ENCODE results near the gene OPCML. TPM values are rescaled to one million over a fixed set of nuclear protein-coding genes. Genes with fewer than 3 reads are reported as not detected.

OPCML gene
- total RNA-seq, 2 donors from 2014 or later, result not detected

DNA sequence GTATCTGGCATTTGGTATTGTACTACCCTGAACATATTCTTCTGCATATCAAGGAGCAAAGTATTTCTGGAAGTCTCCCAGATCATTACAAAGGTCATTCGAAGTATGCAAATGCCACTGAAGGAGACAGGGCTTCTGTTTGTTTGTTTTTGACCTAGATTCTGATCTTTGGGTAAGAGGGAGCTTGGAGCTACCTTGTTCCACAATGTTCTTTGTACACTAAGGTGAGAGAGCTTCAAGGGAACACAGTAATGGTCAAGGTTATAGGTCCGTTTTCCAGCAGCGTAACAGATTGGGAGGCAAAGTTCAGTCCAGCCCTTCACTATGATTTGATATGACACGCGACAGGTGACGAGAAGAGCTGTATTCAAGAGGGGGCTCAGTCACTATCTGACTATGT, 10.0 kb downstream of the OPCML start:
- no peak for ATAC-seq (replicated peaks)
- Mint-ChIP-seq H3K27me3 (no peaks in the 10 kb centered on the region), H3K4me1 (no peaks in the 10 kb centered on the region), H3K4me3 (no peak overlapping the region), H3K27ac (no peak overlapping the region), H3K36me3 (ENCODE audit: low read depth) (no peaks in the 10 kb centered on the region), H3K9me3 (no peaks in the 10 kb centered on the region)

DNA sequence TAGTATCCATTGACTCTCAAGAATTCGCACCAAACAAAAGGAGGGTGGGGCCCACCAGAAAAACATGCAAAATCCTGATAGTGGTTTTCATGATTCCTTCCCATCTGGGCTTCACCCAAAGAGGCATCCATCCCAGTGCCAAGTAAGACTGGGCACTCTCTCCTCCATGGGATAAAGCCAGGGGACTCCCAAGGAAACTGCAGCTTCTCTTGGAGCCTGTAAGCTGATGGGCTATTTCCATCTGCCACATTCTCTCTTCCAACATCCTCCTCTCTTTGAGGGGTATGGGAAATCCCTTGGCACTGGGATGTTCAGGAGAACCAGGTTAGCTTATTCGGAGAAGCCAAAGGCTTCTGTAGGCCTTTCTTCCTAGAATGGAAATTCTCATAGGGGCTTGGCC, 10.8 kb downstream of the OPCML start:
- Mint-ChIP-seq H3K36me3 (ENCODE audit: low read depth) (no peaks in the 10 kb centered on the region), H3K9me3 (no peaks in the 10 kb centered on the region), H3K4me1 (no peaks in the 10 kb centered on the region), H3K27me3 (no peaks in the 10 kb centered on the region), H3K27ac (no peak overlapping the region), H3K4me3 (no peak overlapping the region)
- ATAC-seq (replicated peaks), result no peak

DNA sequence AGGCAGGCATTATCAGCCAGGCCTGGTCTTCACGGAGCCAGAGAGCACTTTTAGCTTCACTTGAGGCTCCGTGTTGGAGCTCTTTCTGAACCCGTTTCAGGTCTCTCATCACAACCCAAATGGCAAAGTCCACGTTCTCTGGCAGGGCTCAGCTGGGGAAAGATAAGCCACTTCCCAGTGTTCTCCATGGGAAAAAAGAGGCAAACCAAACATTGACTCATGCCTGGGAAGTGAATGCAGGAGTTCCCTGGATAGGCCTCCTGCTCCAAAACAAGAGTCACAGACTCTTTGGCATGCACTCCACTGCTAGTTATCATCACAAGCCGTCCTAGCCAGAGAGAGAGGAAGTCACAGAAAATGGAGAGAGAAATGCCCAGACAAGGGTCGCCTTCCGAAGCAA, 11.6 kb downstream of the OPCML start:
- H3K4me3 Mint-ChIP-seq, result no peak overlapping the region
- ATAC-seq (replicated peaks), result no peak
- no peak overlapping the region for H3K27ac Mint-ChIP-seq

DNA sequence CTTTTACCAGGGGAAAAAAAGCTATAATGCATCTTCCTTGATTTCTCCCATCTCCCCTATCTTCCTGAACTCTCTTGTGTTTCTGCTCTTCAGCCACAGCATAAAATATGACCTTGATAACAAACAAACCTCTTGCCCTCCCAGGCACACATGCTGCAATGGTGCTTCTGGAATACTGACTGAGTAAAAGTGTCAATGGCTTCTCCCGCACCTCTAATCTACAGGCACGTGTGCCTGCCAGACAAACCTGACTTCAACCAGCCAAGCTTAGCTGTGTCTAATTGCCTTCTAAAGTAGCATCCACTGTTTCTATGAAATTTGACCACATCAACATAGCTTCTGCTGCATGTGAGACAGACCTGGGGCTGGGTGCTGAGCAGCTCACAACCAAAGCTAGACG, 12.7 kb downstream of the OPCML start:
- no peaks in the 10 kb centered on the region for H3K4me1 Mint-ChIP-seq
- ATAC-seq (replicated peaks), result no peak
- no peak overlapping the region for H3K4me3 Mint-ChIP-seq
- H3K9me3 Mint-ChIP-seq, result no peaks in the 10 kb centered on the region
- no peaks in the 10 kb centered on the region for H3K36me3 Mint-ChIP-seq (ENCODE audit: low read depth)
- H3K27ac Mint-ChIP-seq, result no peak overlapping the region
- no peaks in the 10 kb centered on the region for H3K27me3 Mint-ChIP-seq

More for the DNA sequence above, 11.6 kb downstream of the OPCML start:
- H3K9me3 Mint-ChIP-seq, result no peaks in the 10 kb centered on the region
- no peaks in the 10 kb centered on the region for H3K36me3 Mint-ChIP-seq (ENCODE audit: low read depth)
- no peaks in the 10 kb centered on the region for H3K4me1 Mint-ChIP-seq
- H3K27me3 Mint-ChIP-seq, result no peaks in the 10 kb centered on the region

DNA sequence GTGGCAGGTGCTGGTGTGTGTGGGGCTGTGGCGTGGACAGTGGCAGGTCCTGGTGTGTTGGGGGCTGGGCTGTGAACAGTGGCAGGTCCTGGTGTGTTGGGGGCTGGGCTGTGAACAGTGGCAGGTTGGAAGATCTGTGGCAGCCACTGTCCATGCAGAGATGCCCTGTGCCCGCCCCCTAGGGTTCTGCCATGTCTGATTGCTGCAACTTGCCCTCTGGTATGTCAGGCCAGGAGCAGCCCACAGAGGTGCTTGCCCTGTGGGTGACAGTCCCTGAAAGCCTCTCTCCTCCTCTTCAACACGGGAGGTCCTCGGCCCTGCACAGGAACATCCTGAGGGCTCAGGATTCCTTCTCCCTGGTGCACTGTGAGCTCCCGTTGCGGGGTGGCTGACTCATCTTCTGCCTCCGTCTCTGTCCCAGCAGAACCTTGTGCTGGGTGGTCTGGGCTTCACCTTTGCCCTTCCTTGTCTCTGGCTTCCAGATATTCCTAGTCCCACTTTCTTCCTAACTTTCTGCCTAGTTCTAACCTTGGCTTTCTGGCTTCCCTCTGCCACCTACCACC, 13.5 kb downstream of the OPCML start:
- H3K27ac Mint-ChIP-seq, result no peak overlapping the region
- H3K4me1 Mint-ChIP-seq, result no peaks in the 10 kb centered on the region
- no peaks in the 10 kb centered on the region for H3K36me3 Mint-ChIP-seq (ENCODE audit: low read depth)
- H3K27me3 Mint-ChIP-seq, result no peaks in the 10 kb centered on the region
- no peak for ATAC-seq (replicated peaks)
- H3K4me3 Mint-ChIP-seq, result no peak overlapping the region
- no peaks in the 10 kb centered on the region for H3K9me3 Mint-ChIP-seq

DNA sequence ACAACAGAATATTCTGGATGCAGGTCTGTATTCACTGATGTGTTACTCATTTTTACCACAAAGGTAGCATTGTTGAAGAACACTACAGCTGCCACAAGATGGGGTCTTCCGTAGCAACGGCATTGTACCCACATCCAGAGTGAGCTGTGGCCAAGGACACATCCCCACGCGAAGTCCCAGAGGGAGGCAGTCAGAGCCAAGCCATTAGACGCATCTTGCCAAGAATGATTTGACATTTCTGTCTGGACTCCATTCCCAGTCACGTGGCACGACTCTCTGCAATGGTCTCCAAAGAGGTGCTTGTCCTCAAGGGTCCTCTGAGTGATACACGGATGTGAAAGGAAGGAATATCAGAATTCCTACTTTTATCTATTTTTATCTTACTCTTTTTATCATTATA, 15.5 kb downstream of the OPCML start:
- Mint-ChIP-seq H3K27ac (no peak overlapping the region), H3K9me3 (peaks cover 4% of the 10 kb centered on the region), H3K27me3 (no peaks in the 10 kb centered on the region), H3K4me3 (no peak overlapping the region), H3K36me3 (ENCODE audit: low read depth) (no peaks in the 10 kb centered on the region), H3K4me1 (no peaks in the 10 kb centered on the region)
- no peak for ATAC-seq (replicated peaks)

DNA sequence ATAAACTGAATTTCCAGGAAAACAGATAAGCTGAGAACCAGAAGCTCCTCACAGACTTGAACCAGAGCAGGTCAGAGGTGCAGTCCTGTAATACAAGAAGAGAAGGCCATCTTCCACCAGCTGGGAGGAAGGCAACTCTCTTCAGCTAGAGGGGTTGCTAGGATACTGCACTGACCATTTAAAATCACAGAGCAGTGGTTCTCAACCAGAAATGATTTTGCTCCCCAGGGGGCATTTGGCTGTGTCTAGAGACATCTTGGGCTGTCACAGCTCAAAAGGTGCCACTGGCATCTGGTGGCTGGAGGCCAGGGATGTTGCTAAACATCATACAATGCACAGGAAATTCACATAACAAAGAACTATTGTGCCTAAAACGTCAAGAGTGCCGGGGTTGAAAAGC, 17.2 kb downstream of the OPCML start:
- Mint-ChIP-seq H3K36me3 (ENCODE audit: low read depth) (no peaks in the 10 kb centered on the region), H3K4me1 (no peaks in the 10 kb centered on the region), H3K9me3 (peaks cover 4% of the 10 kb centered on the region), H3K27ac (no peak overlapping the region), H3K4me3 (no peak overlapping the region), H3K27me3 (peaks cover 3% of the 10 kb centered on the region)
- ATAC-seq (replicated peaks), result no peak

DNA sequence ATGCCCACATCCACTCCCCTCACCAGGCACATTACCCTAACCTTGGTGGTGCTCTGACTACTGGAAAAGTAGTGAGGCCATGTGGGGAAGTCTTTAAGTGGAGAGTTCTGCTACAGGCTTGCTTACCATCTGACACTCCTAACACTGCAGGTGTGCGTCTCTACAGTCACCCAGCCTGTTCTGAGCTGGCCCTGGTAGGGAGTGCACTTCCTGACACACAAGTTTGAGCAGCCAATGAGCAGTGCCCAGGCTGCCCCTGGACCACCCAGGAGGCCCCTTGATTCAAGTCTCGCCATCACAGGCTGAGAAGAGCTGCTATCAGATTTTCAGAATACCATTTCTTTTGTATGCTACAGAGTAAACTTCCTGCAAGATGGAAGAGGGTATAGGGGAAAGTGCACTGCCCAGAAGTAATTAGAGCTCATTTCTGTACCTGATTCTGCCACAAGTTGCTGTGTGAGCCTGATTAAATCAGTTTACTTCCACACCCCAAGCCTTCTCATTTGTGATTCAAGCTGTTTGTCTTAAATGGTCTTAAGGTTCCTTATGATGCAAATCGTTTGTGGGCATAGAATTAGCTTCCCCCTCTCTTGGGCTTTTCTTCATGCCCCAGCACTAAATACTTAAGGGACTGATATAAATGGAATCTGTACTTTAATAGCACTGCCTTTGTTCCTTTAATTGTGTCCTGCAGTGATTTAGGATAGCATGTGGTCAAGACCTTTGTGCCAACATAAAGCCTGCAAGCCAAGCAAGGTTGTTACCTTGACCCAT, 22.2 kb downstream of the OPCML start:
- H3K27me3 Mint-ChIP-seq, result peaks cover 3% of the 10 kb centered on the region
- H3K9me3 Mint-ChIP-seq, result peaks cover 8% of the 10 kb centered on the region
- no peaks in the 10 kb centered on the region for H3K36me3 Mint-ChIP-seq (ENCODE audit: low read depth)
- no peak overlapping the region for H3K4me3 Mint-ChIP-seq
- H3K27ac Mint-ChIP-seq, result no peak overlapping the region
- ATAC-seq (replicated peaks), result no peak
- H3K4me1 Mint-ChIP-seq, result no peaks in the 10 kb centered on the region

DNA sequence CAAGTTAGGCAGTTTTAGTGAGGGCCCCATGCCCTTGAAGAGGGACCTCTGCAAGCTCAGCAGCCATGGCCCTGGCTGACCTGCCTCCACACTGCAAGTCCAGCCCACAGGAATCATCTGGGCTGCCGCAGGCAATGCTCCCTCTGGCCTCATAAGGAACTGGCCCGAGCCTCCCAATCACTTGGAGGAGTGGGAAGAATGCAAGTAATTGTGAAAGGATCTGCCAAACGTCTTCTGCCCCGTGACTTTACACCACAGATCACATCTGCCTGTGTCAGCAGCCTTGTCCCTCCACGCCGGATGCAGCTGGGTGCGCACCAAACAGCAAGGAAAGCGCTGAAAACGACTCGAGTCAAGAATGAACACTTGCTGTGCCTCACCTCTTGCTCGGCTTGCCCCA, 23.8 kb downstream of the OPCML start:
- no peak for ATAC-seq (replicated peaks)
- peaks cover 7% of the 10 kb centered on the region for H3K9me3 Mint-ChIP-seq
- no peaks in the 10 kb centered on the region for H3K36me3 Mint-ChIP-seq (ENCODE audit: low read depth)
- no peaks in the 10 kb centered on the region for H3K4me1 Mint-ChIP-seq
- no peak overlapping the region for H3K27ac Mint-ChIP-seq
- H3K4me3 Mint-ChIP-seq, result no peak overlapping the region
- peaks cover 3% of the 10 kb centered on the region for H3K27me3 Mint-ChIP-seq

DNA sequence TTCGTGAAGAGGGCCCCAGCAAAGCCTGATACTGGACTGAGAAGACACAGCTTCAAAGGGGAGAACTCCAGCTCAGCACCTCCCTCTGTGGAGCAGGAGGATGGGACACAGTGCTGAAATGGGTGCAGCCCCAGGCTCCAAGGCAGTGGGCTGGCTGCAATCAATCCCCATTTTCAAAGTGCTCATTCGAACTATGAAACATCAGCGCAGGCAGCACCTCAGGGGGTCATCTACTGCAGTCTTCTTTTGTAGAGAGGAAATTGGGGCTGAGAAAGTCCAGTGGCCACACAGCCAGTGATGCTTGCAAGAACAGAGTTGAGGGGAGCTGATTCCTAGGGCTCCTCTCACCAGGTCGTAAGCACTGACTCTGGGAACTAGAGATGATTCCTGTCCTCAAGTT, 25.1 kb downstream of the OPCML start:
- no peaks in the 10 kb centered on the region for H3K36me3 Mint-ChIP-seq (ENCODE audit: low read depth)
- ATAC-seq (replicated peaks), result no peak
- H3K27ac Mint-ChIP-seq, result no peak overlapping the region
- H3K27me3 Mint-ChIP-seq, result peaks cover 3% of the 10 kb centered on the region
- H3K4me1 Mint-ChIP-seq, result no peaks in the 10 kb centered on the region
- H3K9me3 Mint-ChIP-seq, result peaks cover 4% of the 10 kb centered on the region
- no peak overlapping the region for H3K4me3 Mint-ChIP-seq

DNA sequence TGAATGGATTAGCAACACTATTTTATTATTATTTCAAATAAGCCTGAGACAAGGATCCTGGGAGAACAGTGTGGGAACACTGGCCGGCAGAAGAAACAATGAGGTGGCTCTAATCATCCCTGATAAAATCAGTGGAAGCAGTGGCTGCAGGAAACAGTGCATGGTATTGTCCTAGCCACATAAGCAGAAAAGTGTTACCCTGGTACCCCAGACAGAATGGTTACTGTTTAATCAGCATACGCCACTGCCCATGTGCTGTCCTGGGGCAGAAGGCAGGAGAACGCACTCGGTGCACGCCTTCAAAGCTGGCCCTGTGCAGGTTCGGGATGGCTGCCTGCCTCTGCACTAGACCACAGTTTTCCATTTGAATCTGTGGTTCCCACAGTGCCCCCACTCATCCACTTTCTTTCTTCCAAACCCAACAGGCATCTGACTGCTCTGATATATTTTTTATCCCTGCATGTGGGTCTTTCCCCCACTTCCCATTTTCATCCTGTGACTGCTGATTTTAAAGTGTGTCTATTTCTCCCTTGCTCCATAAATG, 25.7 kb downstream of the OPCML start:
- H3K36me3 Mint-ChIP-seq (ENCODE audit: low read depth), result no peaks in the 10 kb centered on the region
- no peak overlapping the region for H3K4me3 Mint-ChIP-seq
- peaks cover 4% of the 10 kb centered on the region for H3K9me3 Mint-ChIP-seq
- no peak overlapping the region for H3K27ac Mint-ChIP-seq
- H3K27me3 Mint-ChIP-seq, result peaks cover 3% of the 10 kb centered on the region
- no peaks in the 10 kb centered on the region for H3K4me1 Mint-ChIP-seq
- no peak for ATAC-seq (replicated peaks)

DNA sequence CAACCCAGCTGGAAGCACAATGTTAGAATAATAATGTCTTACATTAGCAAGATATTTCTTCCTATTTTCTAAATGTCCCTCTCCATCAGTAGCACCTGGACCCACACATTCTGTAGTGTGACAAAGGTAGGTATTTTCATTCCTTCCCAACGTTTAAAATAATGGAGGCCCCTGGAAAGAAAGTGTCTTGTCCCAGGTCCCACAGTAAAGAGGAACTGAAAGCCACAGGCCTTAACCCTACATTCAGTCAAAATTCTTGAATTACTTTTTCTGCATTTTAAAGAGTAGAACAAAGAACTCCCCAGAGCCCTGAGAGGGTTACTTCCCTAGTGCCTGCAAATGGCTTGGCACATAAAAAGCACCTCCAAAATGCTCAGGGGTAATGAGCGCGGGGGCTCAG, 26.3 kb downstream of the OPCML start:
- Mint-ChIP-seq H3K27ac (no peak overlapping the region), H3K4me1 (no peaks in the 10 kb centered on the region), H3K36me3 (ENCODE audit: low read depth) (no peaks in the 10 kb centered on the region), H3K9me3 (peaks cover 4% of the 10 kb centered on the region), H3K4me3 (no peak overlapping the region), H3K27me3 (no peaks in the 10 kb centered on the region)
- ATAC-seq (replicated peaks), result no peak

DNA sequence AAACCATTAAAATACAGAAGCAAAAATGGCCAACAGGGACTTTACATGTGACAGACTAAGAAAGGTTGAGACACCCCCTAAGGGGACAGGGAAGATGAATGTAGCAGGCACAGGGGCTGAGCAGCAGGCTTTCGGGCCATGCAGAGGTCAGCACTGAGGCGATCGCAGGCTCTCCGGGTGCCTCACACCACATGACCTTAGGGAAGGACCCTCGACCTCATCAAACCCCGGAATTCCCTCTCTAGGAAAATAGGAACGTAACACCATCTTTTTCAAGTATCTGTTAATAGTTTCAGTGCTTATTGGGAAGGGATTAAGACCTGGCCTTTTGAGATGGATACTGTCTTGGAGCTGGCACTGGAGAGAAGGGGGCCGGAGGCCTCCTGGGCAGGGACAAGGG, 27.4 kb downstream of the OPCML start:
- no peaks in the 10 kb centered on the region for H3K36me3 Mint-ChIP-seq (ENCODE audit: low read depth)
- ATAC-seq (replicated peaks), result no peak
- H3K4me3 Mint-ChIP-seq, result no peak overlapping the region
- H3K4me1 Mint-ChIP-seq, result no peaks in the 10 kb centered on the region
- no peak overlapping the region for H3K27ac Mint-ChIP-seq
- no peaks in the 10 kb centered on the region for H3K27me3 Mint-ChIP-seq
- H3K9me3 Mint-ChIP-seq, result peaks cover 4% of the 10 kb centered on the region

DNA sequence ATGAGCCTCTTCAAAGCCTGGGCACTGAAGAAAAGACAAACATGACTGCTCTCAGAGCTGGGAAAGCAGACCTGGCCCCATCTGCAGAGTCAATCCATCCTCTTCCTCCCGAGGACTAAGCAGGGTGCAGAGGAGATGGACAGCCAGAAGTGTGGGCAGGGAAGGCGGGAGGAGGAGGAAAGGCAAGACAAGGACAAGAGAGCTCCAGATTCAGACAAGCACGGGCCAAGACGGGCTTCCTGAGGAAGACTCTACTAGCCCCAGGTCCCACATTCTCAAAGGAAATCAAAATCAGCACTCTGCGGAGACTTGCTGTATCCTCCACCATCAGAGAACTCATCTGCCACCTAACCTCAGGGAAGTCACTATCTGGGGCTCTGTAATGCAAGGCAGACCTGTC, 28.5 kb downstream of the OPCML start:
- no peaks in the 10 kb centered on the region for H3K9me3 Mint-ChIP-seq
- no peaks in the 10 kb centered on the region for H3K4me1 Mint-ChIP-seq
- H3K36me3 Mint-ChIP-seq (ENCODE audit: low read depth), result no peaks in the 10 kb centered on the region
- H3K4me3 Mint-ChIP-seq, result no peak overlapping the region
- ATAC-seq (replicated peaks), result no peak
- no peaks in the 10 kb centered on the region for H3K27me3 Mint-ChIP-seq
- no peak overlapping the region for H3K27ac Mint-ChIP-seq

DNA sequence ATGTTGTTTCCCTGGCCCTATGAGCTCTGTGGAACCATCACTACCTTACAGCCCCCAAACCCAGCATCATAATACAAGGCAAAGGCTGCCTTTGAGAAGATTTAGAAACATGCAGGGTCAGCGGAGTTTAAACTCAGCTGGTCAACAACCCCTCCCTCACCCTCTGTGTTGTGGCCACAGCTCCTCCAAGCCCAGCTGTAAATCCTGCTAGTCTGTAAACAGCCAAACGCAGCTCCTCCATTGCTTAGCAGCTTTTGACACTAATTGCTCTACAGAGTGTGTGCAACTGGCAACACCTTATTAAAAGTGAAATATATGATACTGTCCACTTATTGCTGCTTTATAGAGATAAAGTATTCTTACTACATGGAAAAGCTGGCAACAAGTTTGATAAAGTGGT, 29.1 kb downstream of the OPCML start:
- no peak for ATAC-seq (replicated peaks)
- H3K27me3 Mint-ChIP-seq, result no peaks in the 10 kb centered on the region
- no peak overlapping the region for H3K27ac Mint-ChIP-seq
- no peaks in the 10 kb centered on the region for H3K4me1 Mint-ChIP-seq
- H3K4me3 Mint-ChIP-seq, result no peak overlapping the region
- no peaks in the 10 kb centered on the region for H3K9me3 Mint-ChIP-seq
- no peaks in the 10 kb centered on the region for H3K36me3 Mint-ChIP-seq (ENCODE audit: low read depth)
